Stimulated activated CD8-positive, alpha-beta memory T cell treated with anti-CD3 and anti-CD28 coated beads, Interleukin-15, amount 100 ng/mL, for 24 hours (primary cell): ENCODE results near the gene PPP1R27.

Source experiments
- DNase-seq: peaks from one replicate; pipeline ENCODE4 v3.0.0-alpha.2; 2020; ENCODE audit warnings: low read depth

PPP1R27 gene

DNA sequence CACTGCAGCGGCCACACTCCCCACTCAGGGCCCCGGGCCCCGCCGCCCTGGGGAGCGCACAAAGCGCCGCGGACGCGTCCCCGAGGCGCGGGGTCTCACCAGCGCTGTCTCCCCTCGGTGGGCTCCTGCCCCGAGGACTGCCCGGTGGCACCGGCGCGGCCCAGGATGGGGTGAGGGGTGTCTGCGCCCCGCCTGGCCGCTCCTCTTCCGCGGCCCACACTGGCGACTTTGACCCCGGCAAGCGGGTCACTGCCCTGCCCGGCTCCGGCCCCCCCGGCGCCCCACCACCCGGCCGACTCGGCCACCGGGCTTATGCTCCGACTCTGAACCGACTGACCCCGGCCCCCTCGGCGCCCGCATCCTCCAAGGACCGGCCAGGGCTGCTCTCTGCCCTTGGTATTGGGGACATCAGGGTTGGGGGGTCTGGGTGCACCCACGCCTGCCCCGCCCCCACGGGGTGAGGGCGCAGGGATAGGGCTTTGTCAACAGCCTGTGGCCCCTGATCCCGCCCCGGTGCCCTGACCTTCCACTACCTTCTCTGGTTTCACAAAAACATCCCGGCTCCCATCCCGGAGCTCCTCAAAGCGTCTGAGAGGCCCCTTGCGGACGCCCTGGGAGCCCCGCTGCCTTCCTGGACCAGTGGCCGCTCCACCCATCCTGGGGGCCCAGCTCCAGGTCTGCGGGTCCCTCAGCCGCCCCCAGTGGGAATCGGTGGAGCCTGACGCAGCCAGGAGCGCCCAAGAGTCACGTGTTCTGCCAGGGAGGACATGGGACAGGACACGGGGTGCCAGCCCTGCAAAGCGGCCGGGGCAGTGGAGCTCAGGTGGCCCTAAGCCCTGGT, 30.1 kb downstream of the PPP1R27 start:
- DNase-seq: no peak

DNA sequence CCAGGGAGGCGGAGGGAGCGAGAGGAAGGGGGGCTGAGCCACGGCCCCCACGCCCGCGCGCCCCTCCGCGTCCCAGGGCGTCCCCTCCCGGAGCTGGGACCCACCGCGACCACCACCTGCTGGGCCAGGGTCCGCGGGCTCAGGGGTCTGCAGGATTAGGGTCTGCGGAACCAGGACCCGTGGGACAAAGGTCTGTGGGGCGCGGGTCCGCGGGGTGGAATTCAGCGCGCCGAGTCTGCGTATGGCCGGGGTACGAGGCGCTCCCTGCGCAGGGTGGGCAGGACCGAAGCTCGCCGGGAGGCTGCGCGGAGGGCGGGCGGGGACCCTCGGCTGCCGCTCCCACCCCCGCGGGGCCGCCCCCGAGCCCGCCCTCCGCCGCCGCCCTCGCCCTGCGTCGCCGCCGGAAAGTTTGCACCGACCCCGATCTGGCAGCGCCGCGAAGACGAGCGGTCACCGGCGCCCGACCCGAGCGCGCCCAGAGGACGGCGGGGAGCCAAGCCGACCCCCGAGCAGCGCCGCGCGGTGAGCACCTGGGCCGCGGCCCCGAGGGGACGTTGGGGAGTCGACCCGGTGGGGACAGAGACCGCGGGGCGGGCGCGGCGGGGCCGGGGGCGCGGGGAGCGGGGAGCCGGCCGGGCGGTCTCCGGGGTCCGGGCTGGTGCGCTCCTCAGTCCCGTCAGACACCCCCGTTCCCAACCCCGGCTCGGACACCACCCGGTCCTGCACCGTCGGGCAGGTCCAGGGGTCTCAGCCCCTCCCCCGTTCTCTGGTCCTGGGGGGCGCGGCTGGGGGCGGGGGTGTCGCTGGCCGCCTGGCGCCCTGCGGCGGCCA, 30.9 kb downstream of the PPP1R27 start, which contains the start of gene GCGR:
Gene GCGR, plus strand, starts transcription at position 423 of the 831 bp plus-strand sequence. CDS start 4,869 bp downstream, outside the sequence.
- no peak for DNase-seq

DNA sequence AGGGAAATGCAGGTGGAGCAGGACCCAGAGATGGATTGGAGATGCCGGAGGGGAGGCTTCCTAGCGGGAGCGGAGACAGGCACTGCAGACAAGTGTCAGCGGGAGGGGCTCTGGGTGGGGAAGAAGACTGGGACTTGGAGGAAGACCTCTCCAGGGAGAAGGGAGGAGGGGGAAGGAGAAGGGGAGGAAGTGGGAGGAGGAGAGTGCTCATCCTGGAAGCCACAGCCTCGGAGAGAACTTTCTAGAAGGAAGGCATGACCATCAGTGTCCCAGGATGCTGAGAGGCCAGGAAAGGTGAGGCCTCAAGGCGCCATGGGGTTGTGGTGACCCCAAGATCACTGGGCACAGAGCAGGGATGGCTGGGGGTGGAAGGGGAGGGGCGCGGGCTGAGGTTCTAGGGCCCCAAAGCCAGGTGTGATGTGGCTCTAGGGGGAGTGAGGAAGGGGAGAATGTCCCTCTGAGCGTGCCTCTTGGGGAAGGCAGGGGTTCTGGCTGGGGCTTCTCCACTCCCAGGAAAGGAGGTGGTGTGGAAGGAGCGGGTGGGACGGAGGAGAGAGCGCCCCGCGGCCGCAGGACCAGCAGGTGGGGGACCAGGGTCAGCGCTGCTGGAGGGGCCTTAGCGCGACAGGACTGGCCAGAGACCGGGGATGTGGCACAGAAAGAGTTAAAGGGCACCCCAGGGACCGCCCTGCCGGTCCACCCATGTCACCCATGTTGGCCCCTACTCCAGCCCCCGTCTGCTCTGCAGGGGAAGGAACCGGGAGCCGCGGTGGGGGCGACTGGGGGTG, 31.8 kb downstream of the PPP1R27 start:
- DNase-seq: no peak

DNA sequence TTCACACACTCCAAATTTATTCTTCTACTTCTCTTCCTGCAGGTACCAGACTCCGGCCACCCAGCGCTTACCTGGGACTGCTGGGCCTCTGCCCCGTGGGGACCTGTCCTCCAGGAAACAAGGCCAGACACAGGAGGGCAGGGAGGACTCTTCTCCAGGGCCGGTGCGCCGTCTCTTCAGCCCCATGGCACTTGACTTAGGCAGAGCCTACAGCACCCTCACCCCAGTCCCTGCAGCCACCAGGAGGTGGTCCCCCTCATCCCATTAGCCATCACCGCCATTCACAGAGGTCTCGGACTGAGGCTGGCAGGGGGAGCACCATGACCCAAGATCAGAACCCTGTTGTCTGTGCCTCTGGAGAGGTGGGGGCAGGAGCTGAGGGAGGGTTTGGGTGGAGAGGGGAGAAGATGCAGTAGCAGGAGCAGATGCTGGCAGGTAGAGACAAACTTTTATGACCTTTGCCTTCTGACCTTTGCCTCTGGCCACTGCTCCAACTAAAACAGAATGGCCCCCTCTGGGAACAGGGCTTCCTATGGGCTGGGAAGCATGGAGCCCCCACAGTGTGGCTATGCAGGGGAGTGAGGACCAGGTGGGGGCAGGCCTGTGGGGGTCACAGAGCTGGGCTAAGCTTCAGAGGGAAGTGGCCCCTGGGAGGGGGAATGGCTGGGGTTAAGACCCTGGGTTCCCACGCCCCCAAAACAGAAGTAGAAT, 32.6 kb downstream of the PPP1R27 start:
- DNase-seq: no peak

- DNase-seq: no peak
Measured at GRCh38 chr17:81801327-81801726, 33.5 kb downstream of the PPP1R27 start.

- DNase-seq: no peak
Measured at GRCh38 chr17:81794509-81794908, 40.3 kb downstream of the PPP1R27 start.

GRCh38 chr17:81794074-81794476, 40.8 kb downstream of the PPP1R27 start:
- DNase-seq: no peak

DNA sequence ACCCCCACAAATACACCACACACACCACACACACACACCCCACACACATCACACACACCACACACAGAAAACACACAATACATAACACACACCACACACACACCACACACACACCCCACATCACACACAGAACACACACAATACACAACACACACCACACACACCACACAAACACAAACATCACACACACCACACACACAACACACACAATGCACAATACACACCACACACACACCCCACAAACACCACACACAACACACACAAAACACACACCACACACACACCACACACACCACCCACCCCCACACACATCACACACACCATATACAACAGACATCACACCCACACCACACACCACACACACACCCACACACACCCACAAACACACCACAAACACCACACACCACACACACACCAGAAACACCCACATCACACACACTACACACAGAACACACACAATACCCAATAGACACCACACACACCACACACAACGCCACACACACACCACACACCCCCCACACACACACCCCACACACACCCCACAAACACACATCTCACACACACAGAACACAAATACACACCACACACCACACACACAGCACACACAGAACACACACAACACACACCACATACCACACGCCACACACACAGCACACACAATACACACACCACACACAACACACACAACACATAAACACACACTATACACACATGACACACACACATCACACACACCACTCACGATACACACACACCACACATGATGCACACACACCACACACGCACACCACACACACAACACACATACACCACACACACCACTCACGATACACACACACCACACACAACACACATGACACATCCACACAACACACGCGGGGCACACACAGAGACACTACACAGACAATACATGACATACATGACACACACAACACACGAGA, 41.9 kb downstream of the PPP1R27 start:
- DNase-seq: no peak
